Hematopoietic multipotent progenitor cell treated with erythropoietin and hydrocortisone succinate and interleukin-3 and kit ligand, for 6 days (in vitro differentiated cells): Measurements from ENCODE around the gene COL4A3.
"Not testable (repeated sequence)": the region's sequence is repeated elsewhere in the genome, so short reads cannot be mapped to it uniquely, and the experiment has no call there.

Experiments
- DNase-seq: peaks from one replicate; pipeline ENCODE4 v3.0.0-alpha.2; 2015

Gene COL4A3

DNA sequence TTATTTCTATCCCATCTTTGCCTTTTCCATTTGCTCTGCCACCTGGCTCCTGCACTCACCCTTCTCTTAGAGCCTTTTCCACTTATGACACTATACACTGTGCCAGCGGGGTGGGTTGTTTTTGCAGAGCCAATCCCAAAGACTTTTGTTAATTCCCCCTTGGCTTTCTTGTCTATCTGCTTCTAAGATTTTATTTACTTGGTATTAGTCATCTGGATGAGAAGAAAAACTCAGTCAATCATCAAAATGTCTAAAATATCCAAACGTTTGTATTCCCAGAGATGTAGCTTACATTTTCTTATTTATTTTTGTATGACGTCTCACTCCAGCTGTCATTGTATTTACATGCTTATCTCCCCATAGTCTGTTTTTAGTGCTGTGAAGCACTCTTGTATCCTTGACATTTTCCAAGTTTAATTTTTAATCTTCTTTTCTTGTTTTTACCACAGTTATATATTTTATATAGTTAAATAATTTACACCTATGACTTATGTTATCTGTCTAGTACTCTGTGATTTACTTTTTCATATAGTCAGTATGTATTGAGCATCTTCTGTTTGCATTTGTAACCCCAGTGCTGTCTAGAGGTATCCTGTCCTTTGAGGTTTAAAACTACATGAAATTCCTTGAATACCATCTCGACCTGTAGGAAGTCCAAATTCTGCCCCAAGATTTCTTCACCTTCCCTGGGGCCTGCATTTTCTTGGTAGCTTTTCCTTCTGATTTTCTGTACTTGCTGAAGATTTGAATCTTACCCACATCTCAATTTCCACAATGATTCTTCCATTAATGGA, 55.1 kb downstream of the COL4A3 start:
- DNase-seq = no peak

DNA sequence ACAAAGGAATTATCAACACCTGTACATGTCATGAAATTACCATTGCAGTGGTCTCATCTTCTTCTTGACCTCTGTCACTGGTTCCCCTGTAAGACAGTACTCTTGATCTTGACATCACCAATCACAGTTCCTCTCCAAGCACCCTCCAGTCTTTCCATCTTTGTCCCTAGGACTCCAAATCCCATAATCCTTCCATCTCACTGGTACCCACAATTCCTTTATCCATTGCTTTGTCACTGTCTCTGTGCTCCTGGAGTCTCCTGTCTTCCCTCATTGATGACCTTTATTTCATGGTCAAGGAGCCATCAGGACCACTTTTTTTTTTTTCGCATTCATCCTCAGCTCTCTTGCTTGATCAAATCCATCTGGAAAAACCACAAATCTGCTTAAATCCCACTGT, 56.7 kb downstream of the COL4A3 start:
- DNase-seq = no peak

DNA sequence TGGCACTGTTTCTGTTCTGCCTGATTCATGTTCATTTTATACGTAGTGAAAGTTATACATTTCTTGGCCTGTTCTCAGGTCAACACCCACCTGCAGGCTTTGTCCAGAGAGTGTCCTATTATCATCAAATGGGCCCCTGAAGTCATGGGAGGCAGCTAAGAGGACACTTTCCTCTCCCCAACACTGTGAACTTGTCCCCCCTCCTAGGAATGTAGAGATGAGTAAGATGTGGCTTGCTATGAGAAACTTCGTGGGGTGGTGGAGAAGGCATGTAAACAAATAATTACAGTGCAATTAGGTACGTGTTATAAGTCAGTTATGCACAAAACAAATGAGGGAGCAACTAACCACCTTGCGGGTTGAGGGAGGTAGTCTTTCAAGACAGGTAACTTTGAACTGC, 57.9 kb downstream of the COL4A3 start:
- DNase-seq = no peak

DNA sequence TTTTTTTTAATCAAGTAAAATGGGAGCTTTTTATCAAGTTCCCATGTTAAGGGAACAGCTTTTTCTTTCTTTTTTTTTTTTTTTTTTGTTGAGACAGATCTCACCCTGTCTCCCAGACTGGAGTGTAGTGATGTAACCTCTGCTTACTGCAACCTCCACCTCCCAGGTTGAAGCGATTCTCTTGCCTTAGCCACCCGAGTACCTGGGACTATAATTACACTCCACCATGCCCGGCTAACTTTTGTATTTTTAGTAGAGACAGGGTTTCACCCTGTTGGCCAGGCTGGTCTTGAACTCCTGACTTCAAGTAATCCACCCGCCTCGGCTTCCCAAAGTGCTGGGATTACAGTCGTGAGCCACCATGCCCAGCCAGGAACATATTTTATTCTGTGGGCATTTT, 61.2 kb downstream of the COL4A3 start:
- not testable (repeated sequence) for DNase-seq

DNA sequence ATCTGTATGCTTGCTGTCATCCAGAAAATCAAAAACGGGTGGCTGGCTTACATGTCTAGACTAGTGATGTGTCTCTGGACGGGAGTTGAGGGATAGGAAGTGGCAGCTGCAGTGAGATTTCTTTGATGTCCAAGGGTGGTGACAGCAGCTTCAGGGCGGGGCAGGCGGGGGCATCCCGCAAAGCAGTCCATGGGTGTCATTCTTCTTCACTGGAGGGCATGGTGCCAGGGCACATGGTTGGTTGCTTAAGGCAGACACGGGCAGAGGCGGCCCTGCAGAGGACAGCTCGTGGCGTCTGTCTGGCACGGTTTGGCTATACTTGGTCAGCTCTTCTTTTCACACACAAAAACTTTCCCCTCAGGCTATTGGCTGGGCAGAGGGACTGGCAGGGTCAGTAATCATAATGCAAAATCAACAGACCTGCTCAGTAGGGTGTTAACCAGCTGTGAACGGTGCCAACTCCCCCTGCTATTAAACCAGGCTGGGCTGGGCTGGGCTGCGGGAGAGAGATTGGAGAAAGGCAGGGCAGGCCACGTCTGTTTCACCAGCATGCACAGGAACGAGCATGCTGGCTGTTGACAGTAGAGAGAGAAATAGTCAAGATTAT, 63.7 kb downstream of the COL4A3 start:
- peak; percentile 9 for DNase-seq

DNA sequence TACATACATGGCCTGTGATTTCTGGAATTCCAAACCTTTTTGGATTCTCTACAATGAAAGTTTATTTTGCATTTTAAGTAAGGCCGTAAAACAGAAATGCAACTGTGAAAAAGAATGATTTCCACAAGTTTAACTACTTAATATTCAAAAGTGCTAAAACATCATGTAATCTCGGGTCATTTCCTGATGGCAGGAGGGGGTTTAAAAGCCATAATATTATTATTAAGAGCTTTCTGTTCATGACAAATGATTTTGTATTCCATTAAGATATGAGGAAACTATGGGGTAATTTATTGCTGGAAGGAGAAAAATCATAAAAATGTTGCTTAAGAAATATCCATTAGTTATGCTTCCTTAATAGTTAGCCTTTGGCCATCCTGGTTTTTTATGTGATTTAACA, 65.7 kb downstream of the COL4A3 start:
- DNase-seq = no peak

DNA sequence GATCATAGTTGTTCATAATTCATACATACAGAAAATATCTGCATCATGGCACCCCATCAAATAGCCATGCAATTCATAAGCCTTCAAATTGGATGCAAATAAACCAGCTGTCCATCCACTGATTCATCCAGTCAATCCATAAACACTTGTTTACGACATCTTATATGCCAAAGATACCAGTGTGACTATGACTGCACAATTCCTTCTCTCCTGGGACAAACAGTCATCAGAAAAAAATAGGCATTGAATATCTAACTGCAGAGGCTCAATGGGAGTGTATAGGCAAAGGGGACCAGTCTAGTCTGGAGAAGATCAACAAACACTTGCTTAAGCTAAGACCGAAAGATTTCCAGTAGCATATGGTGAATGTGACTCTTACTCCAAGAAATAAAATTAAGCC, 70.0 kb downstream of the COL4A3 start:
- DNase-seq = no peak

DNA sequence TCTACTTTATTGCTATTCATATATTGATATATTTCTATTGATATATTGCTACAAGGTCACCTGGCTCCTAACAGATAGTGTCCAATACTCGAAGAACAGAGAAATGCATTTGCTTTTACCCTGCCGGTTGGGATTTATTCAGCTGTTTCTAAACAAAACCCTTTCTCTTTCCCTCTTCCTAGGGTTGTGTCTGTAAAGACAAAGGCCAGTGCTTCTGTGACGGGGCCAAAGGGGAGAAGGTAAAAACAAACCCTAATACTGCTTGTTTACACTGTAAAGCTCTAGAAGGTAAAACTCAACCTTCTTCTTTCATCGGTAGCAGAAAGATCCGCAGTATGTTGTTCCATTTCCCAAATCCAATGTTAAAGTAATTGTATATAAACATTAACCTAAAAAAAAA, 73.4 kb downstream of the COL4A3 start:
- no peak for DNase-seq

DNA sequence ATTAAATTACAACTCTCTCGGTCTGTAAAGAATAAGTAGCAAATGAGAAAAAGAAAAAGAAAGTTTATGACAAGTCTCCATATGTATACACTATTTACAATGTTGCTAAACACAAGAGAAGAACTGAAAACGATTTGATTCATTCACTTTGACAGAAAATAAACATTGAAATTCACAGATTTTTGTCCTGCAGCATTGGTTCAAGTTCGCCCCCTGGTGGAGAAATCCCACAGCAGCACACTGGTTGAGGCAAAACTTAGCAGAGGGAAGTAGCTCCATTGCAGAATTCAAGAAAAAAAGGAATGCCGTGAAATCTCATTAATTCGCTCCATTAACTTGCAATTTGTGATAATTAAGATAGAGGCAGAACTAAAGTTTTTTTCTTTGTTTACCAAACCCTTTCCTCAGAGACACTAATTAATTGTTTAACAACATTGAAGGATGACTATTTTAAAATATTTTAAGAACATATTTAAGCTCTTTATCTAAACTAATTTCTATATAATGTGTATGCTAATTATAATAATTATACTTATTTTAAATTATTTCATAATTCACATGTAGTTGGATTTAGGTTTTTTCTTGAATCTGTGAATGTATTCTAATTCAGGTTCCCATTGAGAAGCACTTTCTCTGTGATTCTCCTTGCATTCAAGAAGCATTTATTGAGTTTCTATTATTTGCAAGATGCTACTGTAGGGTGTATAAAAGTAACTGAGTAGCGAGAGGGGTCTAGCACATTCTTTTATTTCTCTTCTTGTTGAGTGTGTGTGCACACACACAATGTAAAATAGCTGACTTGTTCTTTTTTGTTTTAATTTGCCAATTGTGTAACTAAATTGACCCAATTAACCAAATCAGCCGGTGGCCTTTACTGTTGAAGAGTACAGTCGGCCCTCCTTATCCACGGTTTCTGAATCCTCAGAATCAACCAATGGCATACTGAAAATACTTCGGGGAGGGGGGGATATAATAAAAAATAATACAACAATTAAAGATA, 74.1 kb downstream of the COL4A3 start:
- peak; percentile 75 for DNase-seq

DNA sequence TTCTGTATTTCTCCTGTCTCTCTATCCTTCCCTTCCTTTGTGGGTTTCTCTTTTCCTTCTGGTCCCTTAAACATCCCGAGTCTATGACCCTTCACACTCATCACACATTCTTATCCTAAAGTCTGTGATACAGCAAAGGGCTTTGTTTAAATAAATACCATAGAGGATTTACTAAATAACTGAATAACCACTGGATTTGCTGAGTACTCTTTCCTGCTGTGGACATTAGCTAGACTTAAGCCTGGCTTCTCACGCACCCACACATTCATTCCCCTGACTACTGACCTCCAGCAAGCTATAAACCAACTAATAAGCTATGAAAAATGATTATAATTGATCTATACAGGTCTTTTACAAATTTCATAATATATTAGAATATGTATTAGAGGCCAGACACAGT, 76.6 kb downstream of the COL4A3 start:
- no peak for DNase-seq

DNA sequence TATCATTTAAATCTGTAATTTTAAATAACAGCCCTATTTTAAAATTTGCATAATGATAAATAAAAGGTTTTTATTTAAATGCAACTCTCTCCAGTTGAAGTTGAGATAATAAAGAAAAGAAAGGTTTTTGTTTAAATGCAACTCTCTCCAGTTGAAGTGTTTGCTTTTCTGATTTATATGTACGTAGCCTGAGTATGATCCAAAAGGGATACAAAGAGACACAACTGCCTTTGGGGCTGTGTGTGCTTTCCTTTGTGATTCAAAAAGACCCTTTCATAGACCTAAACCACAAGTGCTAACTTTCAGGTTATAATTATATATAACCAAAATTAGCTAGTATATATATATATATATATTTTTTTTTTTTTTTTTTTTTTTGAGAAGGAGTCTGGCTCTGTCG, 84.5 kb downstream of the COL4A3 start:
- DNase-seq = no peak

DNA sequence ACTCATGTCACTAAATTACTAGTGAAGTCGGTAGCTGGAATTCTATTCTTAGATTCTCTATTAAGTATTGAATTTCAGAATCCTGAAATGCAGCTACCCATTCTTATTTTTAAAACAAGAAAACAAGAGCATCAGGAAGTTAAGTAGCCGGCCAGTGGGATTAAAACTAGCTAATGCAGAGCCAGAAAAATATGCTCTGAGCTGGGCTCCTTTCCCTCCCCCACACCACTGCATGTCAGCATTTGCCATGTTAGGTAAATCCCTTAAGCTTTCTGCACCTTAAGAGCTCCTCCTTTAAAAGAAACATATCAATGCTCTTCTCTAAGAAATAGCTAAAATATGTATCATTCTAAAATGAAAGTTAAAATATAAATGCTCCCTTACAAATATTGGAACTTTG, 88.4 kb downstream of the COL4A3 start:
- no peak for DNase-seq

DNA sequence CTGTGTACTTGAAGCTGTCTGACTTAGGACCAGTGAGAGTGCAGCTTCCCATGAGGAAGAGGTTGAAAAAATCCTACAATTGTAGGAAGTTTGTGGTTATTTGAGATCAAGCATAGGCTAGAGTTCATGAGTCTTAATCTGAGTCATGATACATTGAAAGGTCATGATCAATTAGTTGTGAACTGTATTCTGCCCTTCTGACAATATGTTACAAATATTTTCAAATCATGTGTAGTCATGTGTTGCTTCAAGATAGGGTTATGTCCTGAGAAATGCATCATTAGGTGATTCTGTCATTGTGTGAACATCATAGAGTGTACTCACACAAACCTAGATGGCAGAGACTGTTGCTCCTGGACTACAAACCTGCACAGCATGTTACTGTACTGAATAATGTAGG, 92.2 kb downstream of the COL4A3 start:
- no peak for DNase-seq

DNA sequence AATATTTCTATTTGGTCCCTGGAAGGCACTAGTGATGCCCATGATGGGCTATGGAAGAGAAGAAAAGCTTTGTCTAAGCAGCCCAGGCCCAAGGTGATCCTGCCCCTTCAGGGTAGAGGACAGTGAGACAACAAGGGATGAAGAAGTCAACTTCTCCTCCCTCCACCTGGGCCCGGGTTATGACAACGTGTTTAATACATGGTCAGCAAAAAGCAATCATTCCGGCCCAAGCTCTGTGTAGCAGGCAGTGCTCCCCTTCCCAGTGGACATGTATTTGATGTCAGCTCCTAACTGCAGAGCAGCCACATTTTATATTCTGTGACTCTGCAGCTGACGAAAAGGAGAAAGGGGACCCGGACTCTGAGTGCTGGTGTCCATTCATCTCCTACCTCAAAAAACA, 93.4 kb downstream of the COL4A3 start:
- no peak for DNase-seq

DNA sequence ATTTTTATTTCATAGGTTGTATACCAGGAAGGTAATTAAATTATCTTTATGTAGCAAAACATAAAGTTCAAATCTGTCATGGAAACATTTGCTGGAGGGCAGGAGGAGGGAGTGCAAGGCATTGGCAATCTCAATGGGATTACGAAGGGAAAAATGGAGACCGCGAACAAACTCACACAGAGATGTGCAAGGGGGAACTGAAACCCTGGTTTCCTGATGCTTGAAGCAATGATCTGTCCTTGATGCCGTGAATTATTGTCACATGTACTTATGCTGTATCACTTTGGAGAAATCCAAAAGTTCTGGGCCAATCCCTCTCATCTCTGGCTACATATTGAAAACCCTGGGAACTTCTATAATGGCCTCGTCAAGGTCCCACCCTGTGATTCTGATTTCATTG, 95.6 kb downstream of the COL4A3 start:
- DNase-seq = no peak

DNA sequence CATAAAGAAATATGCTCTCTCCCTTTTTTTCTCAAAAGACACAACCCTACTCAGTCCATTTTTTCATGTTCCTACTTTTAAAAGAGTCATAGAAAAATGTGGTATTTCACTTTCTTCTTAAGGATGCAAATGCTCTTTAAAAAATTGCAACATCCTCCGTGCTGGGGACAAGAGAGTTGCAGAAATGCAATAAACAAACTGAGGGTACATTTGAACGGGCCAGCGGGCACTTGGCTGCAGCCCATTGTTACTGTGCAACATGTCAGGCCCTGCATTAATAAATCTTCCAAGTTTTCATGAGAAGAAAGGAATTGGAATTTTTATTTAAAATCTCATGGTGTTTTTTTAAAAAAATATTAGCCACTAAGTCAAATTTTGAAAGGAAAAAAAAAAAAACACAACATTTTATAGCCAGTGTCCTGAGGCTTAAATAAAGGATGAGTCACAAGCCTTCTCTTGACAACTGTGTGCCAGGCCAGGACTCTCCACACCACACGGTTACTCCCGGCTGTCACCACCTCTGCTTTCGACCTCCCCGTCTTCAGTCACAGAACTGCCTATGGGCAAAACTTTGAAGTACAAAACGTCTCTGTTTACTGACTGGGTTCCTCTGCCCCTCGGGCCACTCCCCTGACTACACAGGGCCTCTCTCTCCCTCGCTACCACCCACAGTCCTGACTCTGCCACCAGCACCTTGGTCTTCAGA, 103.1 kb downstream of the COL4A3 start:
- DNase-seq = no peak

DNA sequence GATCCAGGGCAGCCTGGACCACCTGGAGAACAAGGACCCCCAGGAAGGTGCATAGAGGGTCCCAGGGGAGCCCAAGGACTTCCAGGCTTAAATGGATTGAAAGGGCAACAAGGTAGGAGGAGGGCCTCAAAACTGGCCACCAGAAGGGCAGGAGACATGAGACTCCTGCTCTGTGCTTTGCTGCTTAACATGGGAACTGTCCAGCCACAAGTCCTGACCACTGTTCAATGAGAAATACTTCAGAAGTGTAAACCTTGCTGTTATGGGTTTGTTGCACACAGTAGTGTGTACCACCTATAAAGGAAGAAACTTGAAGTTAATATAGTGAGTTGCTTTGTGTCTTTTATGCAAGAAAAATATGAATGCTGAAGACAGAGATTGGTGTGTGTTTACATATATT, 116.5 kb downstream of the COL4A3 start:
- peak; percentile 4 for DNase-seq

DNA sequence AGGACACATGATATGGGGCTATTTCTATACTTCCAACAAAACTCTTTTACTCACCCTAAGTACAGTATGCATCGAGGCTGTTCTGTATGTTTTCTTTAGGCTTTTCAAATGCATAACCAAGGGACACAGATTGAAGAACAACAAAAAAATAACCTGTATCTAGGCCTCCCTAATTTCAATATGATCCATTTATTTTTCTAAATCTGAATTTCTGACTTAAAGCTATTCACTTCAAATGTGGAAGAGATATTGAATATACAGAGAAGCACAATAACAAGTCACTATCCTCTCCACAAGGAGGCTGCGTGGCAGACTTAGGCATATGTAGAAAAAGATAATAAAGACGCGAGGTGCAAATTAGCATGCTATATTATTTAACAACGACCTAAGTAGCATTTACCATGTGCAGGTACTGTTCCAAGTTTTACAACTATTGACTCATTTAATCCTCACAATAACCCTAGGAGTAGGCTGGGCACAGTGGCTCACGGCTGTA, 121.4 kb downstream of the COL4A3 start:
- no peak for DNase-seq

DNA sequence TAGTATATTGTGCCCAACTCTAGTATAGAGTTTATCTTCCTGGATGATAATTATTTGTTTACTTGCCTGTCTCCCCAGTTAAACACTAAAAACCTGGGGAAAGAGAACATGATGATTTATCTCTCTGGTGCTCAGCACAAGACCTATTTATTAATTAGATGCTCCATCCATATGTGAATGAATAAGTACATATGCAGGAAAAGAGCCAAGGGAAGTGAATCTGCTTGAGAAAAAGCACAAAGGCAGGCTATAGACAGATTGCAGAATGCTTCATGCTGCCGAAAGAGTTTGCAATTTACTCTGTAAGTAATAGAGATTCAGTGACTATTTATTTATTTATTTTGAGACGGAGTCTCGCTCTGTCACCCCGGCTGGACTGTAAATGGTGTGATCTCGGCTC, 123.3 kb downstream of the COL4A3 start:
- no peak for DNase-seq

DNA sequence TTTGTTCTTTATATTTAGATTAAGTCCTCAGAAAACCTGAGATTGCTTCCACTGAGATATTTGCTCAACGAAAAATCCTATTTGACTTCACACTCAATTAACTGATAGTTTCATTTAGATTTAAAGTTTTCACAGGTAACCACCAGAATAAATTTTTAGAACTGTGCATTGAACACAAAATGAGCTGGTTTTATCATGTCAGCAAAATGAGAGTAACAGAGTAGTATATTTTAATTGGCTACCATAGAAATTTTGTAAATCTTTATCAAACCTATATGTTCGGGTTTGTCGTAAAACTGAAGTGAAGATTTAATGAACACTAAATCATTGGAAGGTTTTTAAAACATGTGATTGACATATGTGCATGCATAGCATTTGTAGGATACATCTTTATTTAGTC, 127.9 kb downstream of the COL4A3 start:
- no peak for DNase-seq

DNA sequence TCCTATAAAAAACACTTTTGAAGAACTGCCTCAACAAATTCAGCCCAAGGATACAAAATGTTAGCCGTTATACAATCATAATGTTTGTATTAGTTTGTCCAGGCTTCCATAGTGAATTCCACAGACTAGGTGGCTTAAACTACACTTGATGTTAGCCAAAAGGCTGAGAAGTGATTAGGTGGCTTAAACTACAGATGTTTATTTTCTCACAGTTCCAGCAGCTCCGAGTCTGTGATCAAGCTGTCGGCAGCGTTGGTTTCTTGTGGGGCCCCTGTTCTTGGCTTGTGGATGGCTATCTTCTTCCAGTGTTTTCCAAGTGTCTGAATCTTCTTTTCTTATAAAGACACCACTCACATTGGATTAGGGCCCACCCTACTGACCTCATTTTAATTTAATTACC, 129.1 kb downstream of the COL4A3 start:
- no peak for DNase-seq

DNA sequence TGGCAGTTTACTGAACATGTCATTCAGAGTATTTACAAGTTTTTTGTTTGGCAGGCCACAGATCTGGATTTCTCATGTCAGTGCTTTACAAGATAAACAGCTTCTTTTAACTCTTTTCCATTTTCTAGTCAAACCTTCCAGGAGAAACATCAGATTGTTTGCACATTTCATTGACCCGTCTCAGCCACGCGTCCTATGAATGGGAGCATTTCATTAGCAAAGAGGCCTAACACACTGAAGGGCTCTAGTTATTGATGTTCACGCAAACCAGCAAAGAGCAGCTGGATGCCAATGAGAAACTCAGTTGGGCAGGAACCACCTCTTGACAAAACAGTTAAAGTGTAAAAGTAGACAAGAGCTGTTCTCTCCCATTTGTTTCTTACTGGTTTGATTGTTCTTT, 131.4 kb downstream of the COL4A3 start:
- no peak for DNase-seq
